ENCODE results near the gene CD209. TPM values are rescaled to one million over a fixed set of nuclear protein-coding genes. Genes with fewer than 3 reads are reported as not detected.
"Not testable (repeated sequence)": the region's sequence is repeated elsewhere in the genome, so short reads cannot be mapped to it uniquely, and the experiment has no call there.

Gene CD209
- total RNA-seq, 4 donors from 2014 or later, result 4.0 to 13.1 (median 8.4) TPM

- H3K36me3 ChIP-seq, result no peaks in the 10 kb centered on the region
- peaks cover 0 to 48% (median 40%) of the 10 kb centered on the region in 4 donors for H3K9me3 ChIP-seq
- TF ChIP-seq CTCF (IDR thresholded peaks at IDR 0.05), result no peak
- no peak for TF ChIP-seq POLR2A (IDR thresholded peaks at IDR 0.05; ENCODE audit: low read depth)
- TF ChIP-seq POLR2AphosphoS5 (IDR thresholded peaks at IDR 0.05), result no peak
- no peak for TF ChIP-seq EP300 (IDR thresholded peaks at IDR 0.05)
- no peaks in the 10 kb centered on the region for H3K4me1 ChIP-seq
- WGBS, result 83% methylated on average over 3 of the region's 3 CpGs
- H3K4me3 ChIP-seq, result no peak overlapping the region
- peaks cover 0 to 33% (median 0%) of the 10 kb centered on the region in 4 donors for H3K27me3 ChIP-seq
- DNase-seq (ENCODE audit: extremely low spot score), result no peak
- intact Hi-C loops (cut with DNase I), result no loop called here
- H3K27ac ChIP-seq (replicated peaks in 1 of 4), result no peak overlapping the region
These were observed 10.0 kb upstream of the CD209 start for GRCh38 chr19:7757358-7757757.

GRCh38 chr19:7756258-7756657 lies 8.9 kb upstream of the CD209 start:
- no peak for DNase-seq (ENCODE audit: extremely low spot score)

GRCh38 chr19:7751157-7751783 lies 3.9 kb upstream of the CD209 start:
- DNase-seq (ENCODE audit: extremely low spot score), result no peak
- TF ChIP-seq POLR2A (IDR thresholded peaks at IDR 0.05; ENCODE audit: low read depth) (no peak), CTCF (IDR thresholded peaks at IDR 0.05) (no peak), EP300 (IDR thresholded peaks at IDR 0.05) (no peak), POLR2AphosphoS5 (IDR thresholded peaks at IDR 0.05) (no peak)
- H3K4me3 ChIP-seq, result no peak overlapping the region
- peaks cover 0 to 9% (median 2%) of the 10 kb centered on the region in 4 donors for H3K9me3 ChIP-seq
- H3K27ac ChIP-seq (replicated peaks in 1 of 4), result no peak overlapping the region
- intact Hi-C loops (cut with DNase I), result no loop called here
- no peaks in the 10 kb centered on the region for H3K4me1 ChIP-seq
- peaks cover 0 to 37% (median 0%) of the 10 kb centered on the region in 4 donors for H3K27me3 ChIP-seq
- no peaks in the 10 kb centered on the region for H3K36me3 ChIP-seq
- WGBS, result 70% methylated on average over 12 of the region's 12 CpGs

More at GRCh38 chr19:7756258-7756657, 8.9 kb upstream of the CD209 start:
- Histone ChIP-seq H3K27ac (replicated peaks in 1 of 4) (no peak overlapping the region), H3K4me3 (no peak overlapping the region), H3K36me3 (no peaks in the 10 kb centered on the region), H3K4me1 (no peaks in the 10 kb centered on the region), H3K9me3 (peaks cover 0 to 48% (median 40%) of the 10 kb centered on the region in 4 donors), H3K27me3 (peaks cover 0 to 27% (median 0%) of the 10 kb centered on the region in 4 donors)
- intact Hi-C loops (cut with DNase I), result no loop called here
- 51% methylated on average over 4 of the region's 4 CpGs for WGBS
- TF ChIP-seq POLR2AphosphoS5 (IDR thresholded peaks at IDR 0.05) (no peak), POLR2A (IDR thresholded peaks at IDR 0.05; ENCODE audit: low read depth) (no peak), EP300 (IDR thresholded peaks at IDR 0.05) (no peak), CTCF (IDR thresholded peaks at IDR 0.05) (no peak)

GRCh38 chr19:7748756-7749155 lies 1.4 kb upstream of the CD209 start:
- H3K4me1 ChIP-seq, result no peaks in the 10 kb centered on the region
- no peak for DNase-seq (ENCODE audit: extremely low spot score)
- intact Hi-C loops (cut with DNase I), result no loop called here
- no peak overlapping the region for H3K4me3 ChIP-seq
- 9% methylated on average over 4 of the region's 4 CpGs for WGBS
- no peak overlapping the region for H3K27ac ChIP-seq (replicated peaks in 1 of 4)
- peaks cover 0 to 51% (median 0%) of the 10 kb centered on the region in 4 donors for H3K27me3 ChIP-seq
- H3K9me3 ChIP-seq, result no peaks in the 10 kb centered on the region
- H3K36me3 ChIP-seq, result no peaks in the 10 kb centered on the region
- no peak for TF ChIP-seq CTCF (IDR thresholded peaks at IDR 0.05)
- no peak for TF ChIP-seq POLR2A (IDR thresholded peaks at IDR 0.05; ENCODE audit: low read depth)
- TF ChIP-seq POLR2AphosphoS5 (IDR thresholded peaks at IDR 0.05), result no peak
- no peak for TF ChIP-seq EP300 (IDR thresholded peaks at IDR 0.05)

- no peaks in the 10 kb centered on the region for H3K4me1 ChIP-seq
- DNase-seq (ENCODE audit: extremely low spot score), result no peak
- no peaks in the 10 kb centered on the region for H3K36me3 ChIP-seq
- H3K9me3 ChIP-seq, result no peaks in the 10 kb centered on the region
- 75% methylated on average over 2 of the region's 2 CpGs for WGBS
- H3K27ac ChIP-seq (replicated peaks in 1 of 4), result no peak overlapping the region
- H3K4me3 ChIP-seq, result no peak overlapping the region
- intact Hi-C loops (cut with DNase I), result no loop called here
- TF ChIP-seq CTCF (IDR thresholded peaks at IDR 0.05) (no peak), EP300 (IDR thresholded peaks at IDR 0.05) (no peak)
- H3K27me3 ChIP-seq, result peaks cover 0 to 51% (median 0%) of the 10 kb centered on the region in 4 donors
These were observed 837 bp upstream of the CD209 start for GRCh38 chr19:7748171-7748570.

- 50% methylated on average over 1 of the region's 4 CpGs for WGBS
- H3K27ac ChIP-seq (replicated peaks in 1 of 4); H3K4me3 ChIP-seq; H3K4me1 ChIP-seq; H3K9me3 ChIP-seq; H3K36me3 ChIP-seq; DNase-seq (ENCODE audit: extremely low spot score); intact Hi-C loops (cut with DNase I): not testable (repeated sequence)
- H3K27me3 ChIP-seq, result peaks cover 0 to 54% (median 0%) of the 10 kb centered on the region in 4 donors
These were observed 1.0 kb downstream of the CD209 start for GRCh38 chr19:7746306-7746705.
